Caco-2 (cell line): ENCODE data around the gene SRGAP3. TPM values are rescaled to one million over a fixed set of nuclear protein-coding genes. Genes with fewer than 3 reads are reported as not detected.

ENCODE experiments used
- BruUV-seq: library from RNA; stranded (reverse); fragments of 400-500 nt; replicated peaks from 2 replicates; lab custom pipeline; 2021; lab: Mats Ljungman, UMichigan
- CTCF ChIA-PET: fragments of 300-600 bp; sonication (Branson Sonifier 250); formaldehyde crosslinking; loops from one replicate; lab custom pipeline; 2022; ENCODE audit warnings: antibody characterized with exemption; lab: Charles Lee
- POLR2A ChIA-PET: fragments of 300-600 bp; sonication (Branson Sonifier 250); formaldehyde crosslinking; loops from one replicate; lab custom pipeline; 2022; ENCODE audit warnings: antibody characterized with exemption; lab: Charles Lee
- DNase-seq, 2 experiments: peaks; one replicate each; pipeline versions ENCODE4 v3.0.0 to v3.0.0-alpha.2; 2020 to 2022
- H3K27me3 ChIP-seq: replicated peaks from 2 replicates; pipeline ENCODE4 v1.6.0; 2011; ENCODE audit warnings: low read length; ENCODE audit not compliant: control insufficient read depth, insufficient read depth
- H3K36me3 ChIP-seq: 2 replicates; pipeline ENCODE4 v1.5.1; 2011; ENCODE audit warnings: low read length; ENCODE audit not compliant: control insufficient read depth, insufficient read depth
- H3K4me1 ChIP-seq: fragments of 250-450 bp; sonication (Bioruptor Pico); 2 replicates; pipeline ENCODE4 v1.5.1; 2020; ENCODE audit warnings: mild to moderate bottlenecking
- H3K4me3 ChIP-seq: 2 replicates; pipeline ENCODE4 v1.5.1; 2011; ENCODE audit warnings: low read depth, mild to moderate bottlenecking, control low read depth, low read length
- H3K9me3 ChIP-seq: fragments of 250-450 bp; sonication (Bioruptor Pico); 2 replicates; pipeline ENCODE4 v1.5.1; 2020; ENCODE audit warnings: mild to moderate bottlenecking, moderate library complexity
- H3K27ac Mint-ChIP-seq: one replicate; pipeline ENCODE4 v1.8.0; 2022; ENCODE audit warnings: mixed read lengths; ENCODE audit not compliant: unreplicated experiment
- H3K27me3 Mint-ChIP-seq: one replicate; pipeline ENCODE4 v1.8.0; 2022; ENCODE audit warnings: mixed read lengths; ENCODE audit not compliant: insufficient read depth, unreplicated experiment
- H3K36me3 Mint-ChIP-seq: one replicate; pipeline ENCODE4 v1.8.0; 2022; ENCODE audit warnings: mild to moderate bottlenecking, mixed read lengths; ENCODE audit not compliant: insufficient read depth, unreplicated experiment
- H3K4me1 Mint-ChIP-seq: one replicate; pipeline ENCODE4 v1.8.0; 2022; ENCODE audit warnings: low read depth, mixed read lengths; ENCODE audit not compliant: unreplicated experiment
- H3K4me3 Mint-ChIP-seq: one replicate; pipeline ENCODE4 v1.8.0; 2022; ENCODE audit warnings: mild to moderate bottlenecking, moderate library complexity, mixed read lengths; ENCODE audit not compliant: unreplicated experiment
- H3K9me3 Mint-ChIP-seq: one replicate; pipeline ENCODE4 v1.8.0; 2022; ENCODE audit warnings: mixed read lengths; ENCODE audit not compliant: unreplicated experiment
- CTCF ChIP-seq, 2 experiments: fragments of 200-600 bp in 1 of 2; IDR thresholded peaks; 1 replicate in 1 of 2; 2 replicates in 1 of 2; pipeline versions ENCODE4 v1.5.1 to v1.8.0; 2011 to 2022; ENCODE audit warnings: antibody characterized with exemption in 1 of 2, control low read depth in 1 of 2, inconsistent platforms in 1 of 2, low read depth in 1 of 2, low read length in 1 of 2, mild to moderate bottlenecking in 1 of 2, moderate library complexity in 1 of 2; ENCODE audit not compliant: insufficient read depth in 1 of 2, severe bottlenecking in 1 of 2, unreplicated experiment in 1 of 2
- intact Hi-C: fragments of 100-400 bp; cut with micrococcal nuclease; formaldehyde crosslinking; loops from one replicate; pipeline ENCODE4 v1.10.0; 2022; ENCODE audit not compliant: unreplicated experiment
- total RNA-seq: library from RNA; stranded (reverse); gene quantifications from 2 replicates; pipeline ENCODE4 v1.2.3, GENCODE V29; 2022

The SRGAP3 gene
- total RNA-seq, 1 experiment from 2014 or later = 1.3 TPM

GRCh38 chr3:9143184-9143583 lies 106.3 kb downstream of the SRGAP3 start:
- Histone ChIP-seq H3K4me1 (no peaks in the 10 kb centered on the region), H3K9me3 (peaks cover 4% of the 10 kb centered on the region; the same call in 1 of the 2 replicates), H3K4me3 (no peak overlapping the region), H3K27me3 (no peaks in the 10 kb centered on the region), H3K36me3 (no peaks in the 10 kb centered on the region)
- ChIA-PET POLR2A (no interaction called here), CTCF (no interaction called here)
- TF ChIP-seq CTCF (IDR thresholded peaks at IDR 0.05; ENCODE audit: insufficient read depth in 1 of 2, low read depth in 1 of 2, low read length in 1 of 2, severe bottlenecking in 1 of 2, unreplicated experiment in 1 of 2) = no peak
- intact Hi-C loops = no loop called here
- H3K27me3 Mint-ChIP-seq = peaks cover 5% of the 10 kb centered on the region
- BruUV-seq = no TSS peak
- H3K36me3 Mint-ChIP-seq = no peaks in the 10 kb centered on the region
- H3K4me3 Mint-ChIP-seq = no peak overlapping the region
- no peak for DNase-seq
- no peaks in the 10 kb centered on the region for H3K4me1 Mint-ChIP-seq
- H3K27ac Mint-ChIP-seq = no peak overlapping the region
- peaks cover 38% of the 10 kb centered on the region for H3K9me3 Mint-ChIP-seq

- no peak for DNase-seq
- ChIA-PET POLR2A (no interaction called here), CTCF (no interaction called here)
- Histone ChIP-seq H3K27me3 (no peaks in the 10 kb centered on the region), H3K36me3 (no peaks in the 10 kb centered on the region), H3K4me1 (no peaks in the 10 kb centered on the region), H3K4me3 (no peak overlapping the region), H3K9me3 (peaks cover 4% of the 10 kb centered on the region; the same call in 1 of the 2 replicates)
- H3K36me3 Mint-ChIP-seq = no peaks in the 10 kb centered on the region
- H3K9me3 Mint-ChIP-seq = peaks cover 38% of the 10 kb centered on the region
- peaks cover 5% of the 10 kb centered on the region for H3K27me3 Mint-ChIP-seq
- no peak for TF ChIP-seq CTCF (IDR thresholded peaks at IDR 0.05; ENCODE audit: insufficient read depth in 1 of 2, low read depth in 1 of 2, low read length in 1 of 2, severe bottlenecking in 1 of 2, unreplicated experiment in 1 of 2)
- H3K27ac Mint-ChIP-seq = no peak overlapping the region
- BruUV-seq = no TSS peak
- intact Hi-C loops = no loop called here
- no peaks in the 10 kb centered on the region for H3K4me1 Mint-ChIP-seq
- H3K4me3 Mint-ChIP-seq = no peak overlapping the region
These were observed 107.1 kb downstream of the SRGAP3 start for GRCh38 chr3:9142362-9142761.

- TF ChIP-seq CTCF (IDR thresholded peaks at IDR 0.05; ENCODE audit: insufficient read depth in 1 of 2, low read depth in 1 of 2, low read length in 1 of 2, severe bottlenecking in 1 of 2, unreplicated experiment in 1 of 2) = no peak
- DNase-seq = no peak
- H3K9me3 ChIP-seq = peaks cover 4% of the 10 kb centered on the region; the same call in 1 of the 2 replicates
- Mint-ChIP-seq H3K36me3 (no peaks in the 10 kb centered on the region), H3K27me3 (peaks cover 5% of the 10 kb centered on the region), H3K4me3 (no peak overlapping the region), H3K27ac (no peak overlapping the region), H3K9me3 (peaks cover 38% of the 10 kb centered on the region), H3K4me1 (no peaks in the 10 kb centered on the region)
- ChIA-PET POLR2A (no interaction called here), CTCF (no interaction called here)
- no peaks in the 10 kb centered on the region for H3K27me3 ChIP-seq
- BruUV-seq = no TSS peak
- no peaks in the 10 kb centered on the region for H3K4me1 ChIP-seq
- intact Hi-C loops = no loop called here
- no peaks in the 10 kb centered on the region for H3K36me3 ChIP-seq
- no peak overlapping the region for H3K4me3 ChIP-seq
These were observed 107.5 kb downstream of the SRGAP3 start for GRCh38 chr3:9141928-9142289.
